NCI-H526 treated with DMSO at 0.1 percent for 48 hours (cell line): ENCODE measurements around the gene SPG21.

ENCODE experiments used
- DNase-seq: peaks from one replicate; lab custom pipeline; 2025; lab: John Stamatoyannopoulos, UW

The SPG21 gene

DNA sequence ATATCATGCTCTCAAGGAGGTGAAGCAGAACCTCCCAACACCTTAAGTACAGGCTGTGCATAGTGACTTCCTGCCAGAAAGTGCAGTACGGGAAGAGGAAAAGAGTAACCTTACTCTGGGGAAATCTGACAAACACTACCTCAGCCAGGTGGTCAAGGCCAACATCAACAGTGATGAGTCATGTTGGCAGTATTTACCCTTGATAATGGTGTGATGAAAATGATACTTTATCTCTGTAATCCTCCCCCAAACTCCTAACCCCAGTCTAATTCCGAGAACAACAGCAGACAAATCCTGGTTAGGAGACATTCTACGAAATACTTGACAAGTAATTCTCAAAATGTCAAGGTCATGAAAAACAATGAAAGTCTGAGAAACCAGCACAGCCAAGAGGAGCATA lies 51.5 kb downstream of the SPG21 start:
- no peak for DNase-seq

DNA sequence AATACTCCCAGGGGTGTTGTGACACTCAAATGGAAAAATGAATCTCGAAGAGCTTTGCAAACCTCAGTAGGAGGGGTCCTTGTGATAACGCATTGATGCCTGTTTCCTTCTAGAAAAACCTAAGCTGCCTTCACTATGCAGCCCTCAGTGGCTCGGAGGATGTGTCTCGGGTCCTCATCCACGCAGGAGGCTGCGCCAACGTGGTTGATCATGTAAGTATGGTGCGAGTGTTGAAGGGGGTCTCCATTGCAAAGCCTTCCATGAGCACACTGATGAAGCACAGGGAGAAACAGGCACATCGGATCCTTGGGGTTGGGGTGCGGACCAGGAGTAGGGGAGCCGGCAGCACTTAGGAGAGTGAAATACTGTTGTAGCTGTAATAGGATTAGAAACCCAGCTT lies 55.7 kb downstream of the SPG21 start:
- DNase-seq, result no peak

DNA sequence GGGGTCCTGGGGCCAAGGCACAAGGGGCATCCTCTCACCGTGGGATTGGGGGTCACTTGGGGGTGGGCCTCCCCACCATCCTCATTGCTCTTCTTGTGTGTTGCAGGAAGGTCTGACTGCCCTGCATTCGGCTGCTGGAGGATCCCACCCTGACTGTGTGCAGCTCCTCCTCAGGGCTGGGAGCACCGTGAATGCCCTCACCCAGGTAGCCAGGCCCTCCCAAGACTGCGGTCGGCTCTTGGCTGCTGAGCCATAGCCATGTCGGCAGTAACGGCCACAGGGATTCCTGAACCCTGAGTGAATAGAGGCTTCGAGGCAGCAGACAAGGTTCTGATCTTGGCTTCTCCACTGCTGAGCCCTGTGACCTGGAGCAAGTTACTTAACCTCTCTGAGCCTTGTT lies 58.3 kb downstream of the SPG21 start:
- no peak for DNase-seq

DNA sequence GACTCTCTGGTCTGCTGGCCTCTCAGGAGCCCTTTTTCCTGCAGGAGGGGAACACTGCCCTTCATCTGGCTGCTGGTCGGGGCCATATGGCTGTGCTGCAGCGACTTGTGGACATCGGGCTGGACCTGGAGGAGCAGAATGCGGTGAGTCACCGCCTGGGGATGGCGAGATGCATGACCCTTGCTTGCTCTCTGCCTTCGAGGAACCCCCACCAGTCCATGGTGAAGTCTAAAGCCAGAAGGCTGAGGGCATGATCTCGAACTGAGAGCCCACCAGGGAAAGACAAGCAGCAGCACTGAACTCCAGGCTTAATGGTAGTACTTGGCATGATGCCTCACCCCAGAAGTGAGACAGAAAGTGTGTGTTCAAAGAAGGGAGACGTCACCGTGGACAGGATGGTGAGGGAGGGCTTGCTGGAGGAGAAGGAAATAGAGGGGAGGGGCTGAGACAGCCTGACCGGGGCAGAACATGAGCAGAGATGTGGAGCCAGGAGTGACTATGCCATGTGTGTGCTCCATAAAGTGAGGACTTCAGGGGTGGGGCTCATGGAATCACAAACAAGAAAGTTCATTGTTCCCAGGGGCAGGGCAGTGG lies 58.8 kb downstream of the SPG21 start:
- no peak for DNase-seq

DNA sequence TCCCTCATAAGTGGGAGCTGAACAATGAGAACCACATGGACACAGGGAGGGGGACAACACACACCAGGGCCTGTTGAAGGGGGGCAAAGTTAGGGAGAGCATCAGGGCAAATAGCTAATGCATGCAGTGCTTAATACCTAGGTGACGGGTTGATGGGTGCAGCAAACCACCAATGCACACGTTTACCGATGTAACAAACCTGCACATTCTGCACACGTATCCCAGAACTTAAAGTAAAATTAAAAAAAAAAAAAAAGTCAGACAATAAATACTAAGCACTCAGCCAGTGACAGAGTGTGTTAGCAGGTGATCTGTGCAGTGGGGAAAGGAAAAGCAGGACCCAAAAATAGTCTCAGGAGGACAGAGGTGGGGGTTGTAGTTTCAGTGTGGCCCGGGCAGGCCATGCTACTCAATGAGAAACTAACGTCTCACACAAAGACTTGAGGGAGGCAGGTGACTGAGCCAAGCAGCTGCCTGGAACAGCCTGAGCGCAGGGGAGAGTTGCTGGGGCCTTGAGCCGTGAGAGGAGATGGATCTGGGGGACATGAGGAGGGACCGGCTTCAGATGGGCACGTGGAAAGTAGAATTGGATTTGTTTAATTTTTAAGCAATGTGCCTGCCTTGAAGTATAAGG lies 59.6 kb downstream of the SPG21 start:
- no peak for DNase-seq

DNA sequence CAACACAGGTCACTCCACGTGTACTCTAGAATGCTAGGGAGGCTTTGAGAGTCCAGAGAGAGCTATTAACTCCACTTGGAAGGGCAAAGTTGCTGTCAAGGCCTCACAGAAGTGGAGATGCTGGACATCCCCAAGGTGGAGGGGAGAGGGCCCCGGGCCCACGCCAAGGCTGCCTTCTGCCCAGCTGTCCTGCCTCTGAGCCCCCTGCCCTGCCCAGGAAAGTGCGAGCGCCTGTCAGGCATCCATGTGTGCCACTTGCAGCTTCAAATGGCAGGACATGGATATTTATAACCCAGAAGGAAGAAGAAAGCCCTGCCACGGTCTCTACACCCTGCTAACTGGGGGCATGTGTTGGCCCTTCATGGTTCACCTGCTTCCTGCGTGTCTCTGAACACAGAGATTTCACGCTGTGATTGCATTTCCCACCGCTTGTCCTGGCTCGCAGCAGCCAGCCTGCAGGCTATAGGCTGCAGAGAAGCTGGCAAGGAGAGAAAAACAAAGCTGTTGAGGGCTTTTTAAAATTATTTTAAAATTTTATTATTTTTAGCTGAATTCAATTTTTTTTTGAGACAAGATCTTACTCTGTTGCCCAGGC lies 61.0 kb downstream of the SPG21 start:
- DNase-seq, result no peak

DNA sequence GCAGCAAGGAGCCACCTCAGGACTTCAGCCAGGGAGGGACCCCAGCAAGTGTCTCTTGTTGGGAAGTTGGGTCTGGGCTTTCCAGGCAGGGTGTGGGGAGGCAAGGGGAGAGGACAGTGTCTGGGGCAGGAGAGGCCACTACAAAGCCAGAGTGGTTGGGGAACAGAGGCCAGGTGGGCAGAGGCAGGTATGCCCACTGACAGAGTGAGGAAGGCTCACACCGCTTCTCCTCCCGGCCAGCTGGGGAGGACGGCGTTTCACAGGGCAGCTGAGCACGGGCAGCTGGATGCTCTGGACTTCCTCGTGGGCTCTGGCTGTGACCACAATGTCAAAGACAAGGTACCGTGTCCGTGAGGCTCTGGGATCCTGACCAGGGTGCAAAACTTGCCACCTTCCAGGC lies 63.1 kb downstream of the SPG21 start:
- no peak for DNase-seq

DNA sequence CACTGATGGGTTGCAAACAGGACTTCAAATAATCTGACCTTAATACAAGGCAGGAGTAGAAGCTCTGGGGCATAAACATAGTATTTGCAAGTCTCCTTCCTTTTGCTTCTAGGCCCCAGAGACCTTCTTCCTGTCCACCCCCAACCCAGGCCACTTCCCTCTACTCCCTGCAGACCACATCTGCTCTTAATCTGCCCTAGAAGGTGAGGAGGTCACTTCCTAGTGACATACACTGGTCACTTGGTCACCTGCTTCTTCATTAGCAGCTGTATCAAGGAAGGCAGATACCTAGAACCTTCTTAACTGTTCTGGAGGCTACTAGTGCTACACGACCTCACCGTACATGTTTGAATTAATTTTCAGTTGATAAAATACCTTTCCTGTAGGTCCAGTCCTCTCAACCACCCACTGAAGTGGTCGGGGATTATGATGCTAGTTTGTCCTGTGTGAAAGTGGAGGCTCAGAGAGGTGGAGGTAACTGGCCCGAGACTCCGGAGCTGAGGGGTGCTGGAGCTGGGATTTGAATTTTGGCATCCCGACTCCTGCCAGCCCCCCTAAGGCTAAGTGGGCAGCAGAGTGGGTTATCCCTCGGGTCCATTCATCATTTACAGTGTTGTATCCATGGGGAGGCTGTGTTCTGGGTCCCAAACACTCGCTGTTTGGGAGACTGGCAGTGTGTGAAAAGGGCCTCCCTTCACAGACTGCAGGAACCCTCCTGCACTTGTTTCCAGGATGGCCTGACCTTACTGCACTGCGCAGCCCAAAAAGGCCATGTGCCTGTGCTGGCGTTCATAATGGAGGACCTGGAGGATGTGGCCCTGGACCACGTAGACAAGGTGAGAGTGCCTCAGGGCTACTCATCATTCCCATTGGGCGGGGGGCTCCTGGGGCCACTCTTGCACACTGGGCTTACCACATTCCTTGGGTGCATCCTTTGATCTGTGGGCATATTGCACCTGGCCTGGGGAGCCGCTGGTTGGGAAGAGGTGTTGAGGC lies 64.1 kb downstream of the SPG21 start:
- DNase-seq, result no peak

DNA sequence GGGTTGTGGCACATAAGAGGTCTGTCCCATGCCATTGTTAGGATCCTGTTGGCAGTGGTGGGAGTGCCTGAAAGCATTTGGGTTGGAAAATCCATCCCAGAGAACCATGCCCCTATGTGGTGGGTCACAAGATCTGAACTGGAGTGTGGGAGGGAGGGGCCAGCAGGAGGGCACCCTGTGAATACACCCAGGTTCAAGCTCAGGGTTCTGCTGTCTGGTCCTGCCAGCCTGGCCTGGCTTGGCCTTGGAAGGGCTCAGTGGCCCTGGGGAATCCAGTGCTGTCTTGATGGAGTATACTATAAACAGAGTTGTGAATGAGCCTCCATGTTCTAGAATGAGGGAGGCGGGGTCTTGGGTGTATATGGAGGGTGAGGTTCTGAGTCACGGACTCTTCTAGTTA lies 66.2 kb downstream of the SPG21 start:
- DNase-seq, result no peak

DNA sequence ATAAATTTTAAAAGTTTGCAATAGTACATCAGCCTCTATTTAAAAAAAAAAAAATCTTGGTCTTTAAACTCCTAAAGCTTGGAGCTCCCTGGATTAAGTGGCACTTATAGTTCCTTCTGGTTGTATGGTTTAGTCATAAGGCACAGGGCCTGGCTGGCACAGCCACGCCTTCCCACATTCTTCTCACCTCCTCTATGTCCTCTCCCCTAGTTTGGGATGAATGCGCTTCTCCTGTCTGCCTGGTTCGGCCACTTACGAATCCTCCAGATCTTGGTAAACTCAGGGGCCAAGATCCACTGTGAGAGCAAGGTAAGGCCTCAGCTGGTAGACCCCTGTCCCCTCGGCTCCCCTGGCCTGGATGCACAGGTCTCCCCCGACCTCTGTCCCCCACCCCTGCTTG lies 68.0 kb downstream of the SPG21 start:
- DNase-seq, result no peak

DNA sequence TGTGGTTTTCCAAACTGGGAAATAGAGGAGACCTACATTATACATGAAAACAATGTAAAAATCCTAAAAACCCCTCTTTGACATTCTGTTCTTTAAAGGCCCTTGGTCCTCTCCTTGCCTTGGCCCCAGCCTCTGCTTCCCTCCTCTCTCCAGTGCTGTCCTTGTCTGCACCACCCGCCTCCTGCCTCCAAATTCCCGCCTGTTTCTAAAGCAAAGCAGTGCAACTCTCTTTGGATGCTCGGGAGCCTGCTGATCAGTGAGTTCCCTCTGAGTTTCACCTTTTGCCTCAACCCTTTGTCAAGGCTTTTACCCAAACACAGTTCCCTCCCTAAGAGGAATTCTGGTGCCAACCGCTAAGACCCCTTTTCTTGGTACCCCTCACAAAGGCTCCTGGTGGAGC lies 70.0 kb downstream of the SPG21 start:
- no peak for DNase-seq

DNA sequence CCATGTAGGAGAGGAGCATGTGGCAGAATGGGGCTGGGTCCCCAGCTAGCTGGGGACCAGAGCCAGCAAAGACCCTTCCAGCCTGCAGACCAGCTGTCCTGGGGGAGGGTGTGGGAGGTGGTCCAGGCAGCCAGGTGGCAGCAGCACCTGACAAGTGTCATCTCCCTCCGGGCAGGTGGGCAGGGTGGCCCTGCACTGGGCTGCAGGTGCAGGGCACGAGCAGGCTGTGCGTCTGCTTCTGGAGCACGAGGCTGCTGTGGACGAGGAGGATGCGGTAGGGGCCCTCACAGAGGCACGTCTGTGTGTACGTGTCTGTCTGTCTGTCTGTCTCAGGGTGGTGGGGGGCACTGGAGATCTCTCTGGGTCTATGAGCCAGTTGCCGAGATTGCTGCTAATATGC lies 72.5 kb downstream of the SPG21 start:
- DNase-seq, result no peak

DNA sequence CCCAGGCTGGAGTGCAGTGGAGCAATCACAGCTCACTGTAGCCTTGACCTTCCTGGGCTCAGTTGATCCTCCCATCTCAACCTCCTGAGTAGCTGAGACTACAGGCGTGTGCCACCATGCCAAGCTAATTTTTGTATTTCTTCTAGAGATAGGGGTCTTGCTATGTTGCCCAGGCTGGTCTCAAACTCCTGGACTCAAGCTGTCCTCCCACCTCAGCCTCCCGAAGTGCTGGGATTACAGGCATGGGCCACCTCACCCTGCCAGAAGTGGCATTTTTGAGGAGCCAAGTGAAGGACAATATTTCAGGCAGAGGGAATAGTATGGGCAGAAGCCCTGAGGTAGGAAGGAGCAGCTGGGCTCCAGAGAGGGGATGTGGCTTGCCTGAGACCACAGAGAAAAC lies 73.3 kb downstream of the SPG21 start:
- DNase-seq, result no peak

DNA sequence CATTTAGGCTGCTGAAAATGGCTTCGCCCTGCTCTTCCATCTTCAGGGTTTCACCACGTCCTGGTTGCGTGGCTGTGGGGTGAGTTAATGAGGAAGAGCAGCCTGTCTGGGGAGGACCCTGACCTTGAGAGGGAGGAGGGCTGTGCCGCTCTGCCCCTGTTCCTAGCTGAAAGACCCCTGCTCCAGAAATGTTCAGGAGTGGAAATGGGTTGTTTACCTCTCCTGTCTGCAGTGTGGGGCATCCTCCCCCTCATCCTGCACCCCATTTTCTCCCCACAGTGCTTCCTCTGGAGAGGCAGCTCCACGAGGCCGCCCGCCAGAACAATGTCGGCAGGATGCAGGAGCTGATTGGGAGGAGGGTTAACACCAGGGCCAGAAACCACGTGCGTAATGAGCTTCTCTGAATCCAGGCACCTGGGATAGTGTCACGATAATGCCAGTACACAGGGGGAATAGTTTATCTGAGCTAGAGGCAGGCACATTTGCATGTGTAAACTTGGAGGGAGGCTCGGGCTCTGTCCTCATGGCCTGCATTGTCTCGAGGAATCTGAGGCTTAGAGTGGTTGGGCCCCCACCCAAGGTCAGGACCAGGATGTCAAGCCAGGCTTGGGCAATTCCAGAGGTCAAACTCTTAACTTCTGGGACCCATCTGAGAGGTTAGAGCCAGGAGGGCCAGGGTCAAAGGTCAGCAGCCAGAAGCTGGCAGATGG lies 74.0 kb downstream of the SPG21 start:
- peak; percentile 95 for DNase-seq
